ENCODE data around the gene LHX6. TPM values are rescaled to one million over a fixed set of nuclear protein-coding genes. Genes with fewer than 3 reads are reported as not detected.

Gene LHX6
- total and polyA plus RNA-seq, 2 experiments from 2014 or later: 1.0 to 1.2 TPM

- H3K36me3 Mint-ChIP-seq (ENCODE audit: low read depth): peaks cover 72% of the 10 kb centered on the region
These were observed 47.3 kb upstream of the LHX6 start for GRCh38 chr9:122276096-122276495.

GRCh38 chr9:122274055-122274454 is 45.3 kb upstream of the LHX6 start:
- Mint-ChIP-seq H3K36me3 (ENCODE audit: low read depth) (peaks cover 67% of the 10 kb centered on the region), H3K27ac (no peak overlapping the region), H3K9me3 (peaks cover 12% of the 10 kb centered on the region; the same call in 1 of the 3 replicates), H3K4me1 (no peaks in the 10 kb centered on the region; the same call in 2 of the 3 replicates), H3K4me3 (no peak overlapping the region), H3K27me3 (ENCODE audit: insufficient read depth, low read depth, poor library complexity) (no peaks in the 10 kb centered on the region)
- Histone ChIP-seq H3K4me2 (no peak overlapping the region), H3K27ac (ENCODE audit: low read depth) (no peak overlapping the region), H3K9me2 (ENCODE audit: insufficient read depth) (no peaks in the 10 kb centered on the region), H2AFZ (no peak overlapping the region), H3K79me2 (replicated peaks; ENCODE audit: insufficient read depth) (peaks cover 78% of the 10 kb centered on the region), H3F3A (replicated peaks; ENCODE audit: low read depth) (no peaks in the 10 kb centered on the region), H4K20me1 (replicated peaks; ENCODE audit: insufficient read depth) (peaks cover 16% of the 10 kb centered on the region), H3K4me3 (no peak overlapping the region), H3K4me1 (ENCODE audit: insufficient read depth) (no peaks in the 10 kb centered on the region), H3K36me3 (ENCODE audit: insufficient read depth) (peaks cover 16% of the 10 kb centered on the region), H3K27me3 (ENCODE audit: insufficient read depth) (no peaks in the 10 kb centered on the region)
- ATAC-seq (no peak), DNase-seq (ENCODE audit: low spot score) (no peak)
- no peak for TF ChIP-seq ZNF114 (CRISPR knock-in tag; IDR thresholded peaks at IDR 0.05)
- no peak for TF ChIP-seq ZNF331 (CRISPR knock-in tag; IDR thresholded peaks at IDR 0.05; ENCODE audit: low read depth)
- TF ChIP-seq EZH2 (IDR thresholded peaks at IDR 0.05; ENCODE audit: low read depth, unreplicated experiment): no peak
- no peak for TF ChIP-seq CTCF (conservative IDR thresholded peaks at IDR 0.05; ENCODE audit: low read depth in 2 of 2)
- TF ChIP-seq NANOG (IDR thresholded peaks at IDR 0.05; ENCODE audit: borderline replicate concordance): no peak
- no peak for TF ChIP-seq ETS1 (IDR thresholded peaks at IDR 0.05)
- no peak for TF ChIP-seq CREB1 (CRISPR knock-in tag; IDR thresholded peaks at IDR 0.05; ENCODE audit: low read depth)
- TF ChIP-seq POLR2AphosphoS5 (IDR thresholded peaks at IDR 0.05; ENCODE audit: low read depth): no peak
- no peak for TF ChIP-seq ZNF462 (CRISPR knock-in tag; IDR thresholded peaks at IDR 0.05)
- TF ChIP-seq JUNB (IDR thresholded peaks at IDR 0.05; ENCODE audit: unreplicated experiment): no peak

More at GRCh38 chr9:122276096-122276495, 47.3 kb upstream of the LHX6 start:
- Mint-ChIP-seq H3K9me3 (peaks cover 12% of the 10 kb centered on the region; the same call in 1 of the 3 replicates), H3K4me3 (no peak overlapping the region), H3K4me1 (peaks cover 3% of the 10 kb centered on the region), H3K27me3 (ENCODE audit: insufficient read depth, low read depth, poor library complexity) (no peaks in the 10 kb centered on the region), H3K27ac (no peak overlapping the region)
- no peak overlapping the region for H3K4me2 ChIP-seq
- H3K36me3 ChIP-seq (ENCODE audit: insufficient read depth): peaks cover 14% of the 10 kb centered on the region
- H3K4me1 ChIP-seq (ENCODE audit: insufficient read depth): peaks cover 2% of the 10 kb centered on the region; the same call in 1 of the 2 replicates
- peaks cover 67% of the 10 kb centered on the region for H3K79me2 ChIP-seq (replicated peaks; ENCODE audit: insufficient read depth)
- no peaks in the 10 kb centered on the region for H3K9me2 ChIP-seq (ENCODE audit: insufficient read depth)
- peaks cover 16% of the 10 kb centered on the region for H4K20me1 ChIP-seq (replicated peaks; ENCODE audit: insufficient read depth)
- no peak for TF ChIP-seq ETS1 (IDR thresholded peaks at IDR 0.05)
- no peak for DNase-seq (ENCODE audit: low spot score)
- no peak for ATAC-seq
- no peak overlapping the region for H3K27ac ChIP-seq (ENCODE audit: low read depth)
- H3F3A ChIP-seq (replicated peaks; ENCODE audit: low read depth): no peaks in the 10 kb centered on the region
- H3K4me3 ChIP-seq: no peak overlapping the region
- no peaks in the 10 kb centered on the region for H3K27me3 ChIP-seq (ENCODE audit: insufficient read depth)
- H2AFZ ChIP-seq: no peak overlapping the region

All from GM23338 (cell line).